Measurements from ENCODE around the gene CPNE8.

GRCh38 chr12:38785381-38785780 lies 120.0 kb downstream of the CPNE8 start:
- no peak for TF ChIP-seq EZH2 (IDR thresholded peaks at IDR 0.05; ENCODE audit: borderline replicate concordance)
- no peak for TF ChIP-seq CTCF (IDR thresholded peaks at IDR 0.05; ENCODE audit: poor library complexity)

All from hepatocyte (in vitro differentiated cells).